GM19438 (cell line): ENCODE results near the gene RNFT2.

Experiments used
- ATAC-seq: cut with Tn5 transposase; IDR thresholded peaks from one replicate; pipeline ENCODE4 v1.9.1; 2021; ENCODE audit warnings: low read depth; ENCODE audit not compliant: unreplicated experiment

Gene RNFT2

GRCh38 chr12:116894913-116895312 lies 156.8 kb downstream of the RNFT2 start:
- ATAC-seq: no peak

DNA sequence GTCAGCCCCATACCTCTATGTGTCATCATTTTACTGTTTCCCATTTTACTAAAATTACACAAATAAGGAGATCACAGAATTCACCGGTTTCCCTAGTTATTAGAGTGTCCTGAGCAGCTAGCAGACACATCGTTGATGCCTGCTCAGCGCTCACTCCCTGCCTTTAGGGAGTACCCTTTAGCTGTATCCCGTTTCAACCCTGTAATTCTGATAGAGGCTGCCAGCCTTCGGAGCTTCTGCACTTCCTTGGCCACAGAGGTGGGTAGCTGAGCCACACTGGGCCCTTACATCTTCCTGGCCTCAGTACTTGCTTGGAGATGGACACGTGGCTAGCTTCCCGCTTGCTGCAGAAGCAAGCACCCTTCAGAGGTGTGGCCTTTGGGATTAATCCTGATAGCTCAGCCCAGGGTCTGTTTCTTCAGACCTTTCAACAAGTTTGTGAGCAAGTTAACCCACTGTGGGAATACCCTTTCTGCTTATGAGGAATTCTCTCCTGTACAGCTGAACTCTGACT lies 158.4 kb downstream of the RNFT2 start:
- ATAC-seq: no peak

DNA sequence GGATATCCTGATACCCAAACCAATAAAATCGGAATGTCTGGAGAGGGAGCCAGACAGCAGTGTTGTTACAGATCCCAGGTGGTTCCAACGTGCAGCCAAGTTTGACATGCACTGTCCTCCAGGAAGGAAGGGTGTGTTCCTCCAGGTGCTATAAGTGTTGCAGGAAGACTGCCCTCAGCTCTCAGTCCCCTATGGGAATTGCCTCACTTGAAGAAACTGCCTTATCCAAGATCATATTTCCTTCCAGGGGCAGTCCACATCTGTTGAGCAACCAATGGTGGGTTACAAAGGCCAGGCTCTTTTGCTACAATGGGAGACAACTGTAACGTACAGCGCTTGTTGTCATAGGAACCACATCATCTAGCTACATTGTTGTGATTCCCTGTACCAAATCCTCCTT lies 159.4 kb downstream of the RNFT2 start:
- ATAC-seq: no peak

DNA sequence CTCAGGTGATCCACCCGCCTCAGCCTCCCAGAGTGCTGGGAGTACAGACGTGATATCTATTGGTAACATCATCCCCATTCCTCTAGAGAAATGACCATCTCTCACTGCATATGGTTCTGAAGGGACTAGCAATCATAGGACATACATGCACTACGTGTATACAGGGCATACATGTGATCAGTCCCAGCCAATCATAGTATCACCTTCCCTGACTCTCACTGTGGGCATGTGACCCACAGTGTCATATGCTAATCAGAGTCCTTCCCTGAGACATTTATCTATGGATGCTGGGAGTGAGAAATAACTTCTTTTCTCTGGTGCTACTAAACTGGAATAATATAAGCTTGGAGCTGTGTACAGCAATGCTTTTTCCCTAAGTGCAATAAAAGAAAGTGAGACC lies 160.6 kb downstream of the RNFT2 start:
- no peak for ATAC-seq

DNA sequence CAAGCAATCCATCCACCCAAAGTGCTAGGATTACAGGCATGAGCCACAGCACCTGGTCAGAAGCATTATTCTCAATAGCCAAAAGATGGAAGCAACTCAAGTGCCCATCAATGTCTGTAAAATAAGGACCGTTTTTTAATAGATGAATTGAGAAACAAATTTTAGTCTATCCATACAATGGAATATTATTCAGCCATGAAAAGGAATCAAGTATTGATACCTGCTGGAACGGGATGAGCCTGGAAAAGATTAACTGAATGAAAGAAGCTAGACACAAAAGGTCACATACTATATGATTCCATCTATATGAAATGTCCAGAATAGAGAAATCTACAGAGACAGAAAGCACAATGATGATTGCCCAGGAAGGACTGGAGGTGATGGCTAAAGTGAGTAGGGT lies 163.5 kb downstream of the RNFT2 start:
- ATAC-seq: no peak
